H1 (cell line): ENCODE results near the gene MCF2L2. TPM values are rescaled to one million over a fixed set of nuclear protein-coding genes. Genes with fewer than 3 reads are reported as not detected.

Experiments
- CTCF ChIA-PET: fragments of 300-600 bp; sonication (Branson Sonifier 250); formaldehyde crosslinking; loops from one replicate; lab custom pipeline; 2021; ENCODE audit not compliant: partially characterized antibody; lab: Charles Lee
- POLR2A ChIA-PET: fragments of 300-600 bp; sonication (Branson Sonifier 250); formaldehyde crosslinking; loops from one replicate; lab custom pipeline; 2021; ENCODE audit warnings: inconsistent platforms; ENCODE audit not compliant: partially characterized antibody; lab: Charles Lee
- DNase-seq, 2 experiments: peaks; one replicate each; pipeline versions ENCODE4 v3.0.0 to v3.0.0-alpha.2; 2010 to 2022; ENCODE audit warnings: low spot score in 2 of 2, low read depth in 1 of 2, mixed read lengths in 1 of 2
- FAIRE-seq: peaks from 2 replicates; lab custom pipeline; 2011; peaks lifted over from hg19 to GRCh38; lab: Jason Lieb, UNC
- H2AFZ ChIP-seq: 2 replicates; pipeline ENCODE4 v1.8.1; 2012; ENCODE audit warnings: low read length, inconsistent platforms
- H2AK5ac ChIP-seq: 2 replicates; pipeline ENCODE4 v1.6.1; 2013; ENCODE audit warnings: low read depth, low read length
- H2BK120ac ChIP-seq: replicated peaks from 2 replicates; pipeline ENCODE3; 2013; ENCODE audit warnings: low read depth, low read length, inconsistent platforms
- H2BK12ac ChIP-seq: 2 replicates; pipeline ENCODE4 v1.6.1; 2013; ENCODE audit warnings: low read depth, low read length
- H2BK15ac ChIP-seq: 2 replicates; pipeline ENCODE4 v1.6.1; 2013; ENCODE audit warnings: low read length
- H2BK20ac ChIP-seq: 2 replicates; pipeline ENCODE4 v1.6.1; 2013; ENCODE audit warnings: low read length
- H2BK5ac ChIP-seq: 2 replicates; pipeline ENCODE4 v1.6.1; 2013; ENCODE audit warnings: low read depth, low read length
- H3K14ac ChIP-seq: 2 replicates; pipeline ENCODE4 v1.6.1; 2013; ENCODE audit warnings: inconsistent platforms; ENCODE audit not compliant: insufficient read length
- H3K18ac ChIP-seq: 2 replicates; pipeline ENCODE4 v1.6.1; 2013; ENCODE audit warnings: low read length; ENCODE audit errors: extremely low read depth
- H3K23ac ChIP-seq: 2 replicates; pipeline ENCODE4 v1.6.1; 2013; ENCODE audit warnings: inconsistent platforms; ENCODE audit not compliant: insufficient read length
- H3K23me2 ChIP-seq: 2 replicates; pipeline ENCODE4 v1.6.1; 2013; ENCODE audit warnings: low read depth, low read length
- H3K27ac ChIP-seq: 2 replicates; pipeline ENCODE4 v1.6.1; 2011; ENCODE audit warnings: low read depth, low read length, inconsistent platforms
- H3K27me3 ChIP-seq, 4 experiments: replicated peaks in 1 of 4; 1 replicate in 1 of 4; 2 replicates in 3 of 4; pipeline versions ENCODE4 v1.6.1 to v1.8.1; 2011 to 2013; ENCODE audit warnings: low read length in 3 of 4, mild to moderate bottlenecking in 3 of 4, inconsistent platforms in 2 of 4, mixed read lengths in 2 of 4, moderate library complexity in 1 of 4; ENCODE audit not compliant: control insufficient read depth in 3 of 4, insufficient read depth in 3 of 4; ENCODE audit errors: extremely low read depth in 1 of 4
- H3K36me3 ChIP-seq, 4 experiments: 2 replicates each; pipeline versions ENCODE4 v1.6.1 to v1.8.1; 2011 to 2013; ENCODE audit warnings: mild to moderate bottlenecking in 4 of 4, low read length in 3 of 4, moderate library complexity in 2 of 4, control low read depth in 1 of 4, inconsistent platforms in 1 of 4; ENCODE audit not compliant: insufficient read depth in 4 of 4, control insufficient read depth in 2 of 4
- H3K4ac ChIP-seq: replicated peaks from 2 replicates; pipeline ENCODE3; 2013; ENCODE audit warnings: low read length, low read depth, mixed read lengths, inconsistent platforms; ENCODE audit not compliant: insufficient read length
- H3K4me1 ChIP-seq, 4 experiments: replicated peaks in 1 of 4; 1 replicate in 1 of 4; 2 replicates in 3 of 4; pipeline versions ENCODE4 v1.6.1 to v1.8.1; 2011 to 2013; ENCODE audit warnings: low read length in 3 of 4, inconsistent platforms in 2 of 4, mixed read lengths in 1 of 4; ENCODE audit not compliant: insufficient read depth in 4 of 4, control insufficient read depth in 3 of 4
- H3K4me2 ChIP-seq, 2 experiments: 2 replicates each; pipeline versions ENCODE4 v1.6.1 to v1.8.1; 2011 to 2013; ENCODE audit warnings: low read depth in 2 of 2, low read length in 2 of 2, control low read depth in 1 of 2, inconsistent platforms in 1 of 2, mild to moderate bottlenecking in 1 of 2; ENCODE audit not compliant: insufficient read depth in 1 of 2
- H3K4me3 ChIP-seq, 4 experiments: fragments of 200-600, 300-600 bp in 1 of 4; sonication (generic), shearing (Covaris generic), sonication (Bioruptor Twin) in 1 of 4; 2 replicates each; pipeline versions ENCODE4 v1.5.1 to v1.8.1; 2011 to 2016; ENCODE audit warnings: low read length in 4 of 4, low read depth in 3 of 4, control low read depth in 2 of 4, inconsistent platforms in 2 of 4, mild to moderate bottlenecking in 2 of 4, mixed read lengths in 1 of 4, moderate library complexity in 1 of 4; ENCODE audit not compliant: insufficient read depth in 2 of 4; ENCODE audit errors: extremely low read depth in 1 of 4
- H3K56ac ChIP-seq: replicated peaks from 2 replicates; pipeline ENCODE3; 2013; ENCODE audit warnings: low read depth, mild to moderate bottlenecking, mixed read lengths, low read length, inconsistent platforms; ENCODE audit not compliant: insufficient read length
- H3K79me1 ChIP-seq: 2 replicates; pipeline ENCODE4 v1.6.1; 2013; ENCODE audit warnings: low read depth, low read length, control low read depth
- H3K79me2 ChIP-seq, 2 experiments: 2 replicates each; pipeline versions ENCODE4 v1.6.1 to v1.8.1; 2012 to 2013; ENCODE audit warnings: low read length in 2 of 2, mild to moderate bottlenecking in 2 of 2, inconsistent platforms in 1 of 2; ENCODE audit not compliant: insufficient read depth in 2 of 2, control insufficient read depth in 1 of 2
- H3K9ac ChIP-seq, 4 experiments: replicated peaks in 1 of 4; 1 replicate in 1 of 4; 2 replicates in 3 of 4; pipeline versions ENCODE4 v1.6.1 to v1.8.1; 2011 to 2013; ENCODE audit warnings: low read depth in 3 of 4, low read length in 3 of 4, control low read depth in 2 of 4, mild to moderate bottlenecking in 2 of 4, moderate library complexity in 2 of 4, inconsistent platforms in 1 of 4; ENCODE audit errors: extremely low read depth in 1 of 4
- H3K9me3 ChIP-seq, 2 experiments: 2 replicates each; pipeline versions ENCODE4 v1.6.1 to v1.8.1; 2012 to 2013; ENCODE audit warnings: mild to moderate bottlenecking in 2 of 2, moderate library complexity in 2 of 2, control low read depth in 1 of 2, inconsistent platforms in 1 of 2, low read depth in 1 of 2, low read length in 1 of 2, mixed read lengths in 1 of 2; ENCODE audit not compliant: insufficient read depth in 2 of 2
- H4K20me1 ChIP-seq, 2 experiments: replicated peaks in 1 of 2; 2 replicates each; pipeline versions ENCODE3 to v1.8.1; 2011 to 2013; ENCODE audit warnings: inconsistent platforms in 2 of 2, low read length in 2 of 2, mild to moderate bottlenecking in 1 of 2; ENCODE audit not compliant: insufficient read depth in 2 of 2, control insufficient read depth in 1 of 2
- H4K5ac ChIP-seq: 2 replicates; pipeline ENCODE4 v1.6.1; 2013; ENCODE audit warnings: low read length, low read depth, mixed read lengths, inconsistent platforms; ENCODE audit not compliant: insufficient read length
- H4K8ac ChIP-seq: 2 replicates; pipeline ENCODE4 v1.8.0; 2013; ENCODE audit warnings: mild to moderate bottlenecking, moderate library complexity, low read length, inconsistent platforms; ENCODE audit not compliant: insufficient read depth; ENCODE audit errors: extremely low read depth
- H4K91ac ChIP-seq: replicated peaks from 2 replicates; pipeline ENCODE3; 2013; ENCODE audit warnings: low read length, mixed read lengths, inconsistent platforms; ENCODE audit not compliant: insufficient read length
- BCL11A ChIP-seq, 2 experiments: IDR thresholded peaks; one replicate each; pipeline ENCODE4 v1.6.1; 2011; ENCODE audit warnings: low read depth in 2 of 2, low read length in 2 of 2, mild to moderate bottlenecking in 2 of 2
- CBX5 ChIP-seq: fragments of 300-800, 300-1000 bp; sonication (generic); IDR thresholded peaks from 2 replicates; pipeline ENCODE4 v1.7.1; 2016; ENCODE audit warnings: antibody characterized with exemption, low read length, low read depth
- CBX8 ChIP-seq: fragments of 300-800, 300-1000 bp; sonication (generic); IDR thresholded peaks from 2 replicates; pipeline ENCODE4 v1.7.1; 2016; ENCODE audit warnings: low read depth, low read length, borderline replicate concordance
- CHD2 ChIP-seq: IDR thresholded peaks from 2 replicates; pipeline ENCODE4 v1.6.1; 2012; ENCODE audit warnings: low read length, improper control_type of control experiment
- CREB1 ChIP-seq: IDR thresholded peaks from 2 replicates; pipeline ENCODE4 v1.6.1; 2012; ENCODE audit warnings: inconsistent platforms
- CTCF ChIP-seq, 3 experiments: IDR thresholded peaks; 1 replicate in 2 of 3; 2 replicates in 1 of 3; pipeline versions ENCODE4 v1.5.1 to v1.6.1; 2011; ENCODE audit warnings: low read length in 3 of 3, mild to moderate bottlenecking in 3 of 3, inconsistent platforms in 2 of 3, low read depth in 1 of 3, moderate library complexity in 1 of 3; ENCODE audit not compliant: insufficient read depth in 1 of 3; ENCODE audit errors: control extremely low read depth in 1 of 3
- EZH2 ChIP-seq: fragments of 200-600 bp; sonication (generic); IDR thresholded peaks from 2 replicates; pipeline ENCODE4 v1.7.1; 2012; ENCODE audit warnings: low read depth, mild to moderate bottlenecking, moderate library complexity, low read length, inconsistent platforms; ENCODE audit not compliant: severe bottlenecking
- JUN ChIP-seq: IDR thresholded peaks from 2 replicates; pipeline ENCODE4 v1.6.1; 2011; ENCODE audit warnings: low read depth, mild to moderate bottlenecking, improper control_type of control experiment, low read length
- KDM4A ChIP-seq: IDR thresholded peaks from one replicate; pipeline ENCODE4 v1.7.1; 2012; ENCODE audit warnings: low read depth, mild to moderate bottlenecking, moderate library complexity, low read length, inconsistent platforms; ENCODE audit not compliant: severe bottlenecking
- NANOG ChIP-seq: IDR thresholded peaks from 2 replicates; pipeline ENCODE4 v1.6.1; 2011; ENCODE audit warnings: low read length, low read depth, mild to moderate bottlenecking, inconsistent platforms; ENCODE audit not compliant: insufficient read depth, poor library complexity, severe bottlenecking
- PHF8 ChIP-seq: fragments of 200-600 bp; sonication (generic); conservative IDR thresholded peaks from 2 replicates; pipeline ENCODE4 v1.7.1; 2012; ENCODE audit warnings: low read depth, mild to moderate bottlenecking, inconsistent platforms, low read length, moderate library complexity
- SIRT6 ChIP-seq: IDR thresholded peaks from one replicate; pipeline ENCODE4 v1.7.1; 2012; ENCODE audit warnings: low read length, inconsistent platforms
- WGBS, 2 experiments: shearing (Covaris generic) in 1 of 2; methylation state at CpG; one replicate each; pipeline versions ENCODE4 v1.1.6 to v1.1.7; 2013 to 2015; ENCODE audit warnings: low lambda C conversion rate in 2 of 2, mixed read lengths in 2 of 2, inconsistent platforms in 1 of 2, low coverage in 1 of 2, missing lambda C conversion rate in 1 of 2; ENCODE audit not compliant: insufficient replicate concordance in 2 of 2, insufficient coverage in 1 of 2, insufficient read length in 1 of 2; ENCODE audit errors: extremely low coverage in 1 of 2, missing lambda C conversion rate in 1 of 2; 5-methylcytosine and 5-hydroxymethylcytosine counted together
- polyA plus RNA-seq, 7 experiments: library from polyadenylated mRNA; depleted of rRNA in 3 of 7; stranded (reverse) in 5 of 7; unstranded in 2 of 7; fragments of >200 nt in 5 of 7; fragments of 200-250 nt in 2 of 7; gene quantifications; 1 replicate in 5 of 7; 2 replicates in 1 of 7; 4 replicates in 1 of 7; pipeline versions ENCODE4 v1.2.1 to v1.2.3, GENCODE V29; 2011 to 2013; ENCODE audit warnings: missing spikeins in 2 of 7, mixed read lengths in 2 of 7
- total RNA-seq: library from RNA; stranded (reverse); fragmentation: NEBNext Ultra II Directional; extraction: Animal tissue kit (Norgen Biotek cat#: 25700); gene quantifications from 2 replicates; pipeline ENCODE4 v1.2.1, GENCODE V29; 2021

MCF2L2 gene
- total and polyA plus RNA-seq, 2 of the 8 experiments (the other 6 are each of a cell fraction or from before 2014, with no cell fraction given) = 4.1 to 13.7 TPM

- CTCF ChIA-PET = interaction anchor here (1.8 to 8.9 kb wide), 4 partner anchors 13 to 200 kb away, joined by 4 to 222 read pairs (median 16); no protein-coding TSS in a partner anchor
- H4K8ac ChIP-seq = no peak overlapping the region
- no peak overlapping the region for H3K14ac ChIP-seq
- DNase-seq = peak in 1 of 2 experiments; percentile 35
- peaks cover 3% of the 10 kb centered on the region; the same call in 1 of the 2 replicates for H3K23me2 ChIP-seq
- H3K4ac ChIP-seq = no peak overlapping the region
- no peak overlapping the region for H2AK5ac ChIP-seq
- no peak overlapping the region for H2BK15ac ChIP-seq
- FAIRE-seq = no peak
- H2BK120ac ChIP-seq = no peak overlapping the region
- no peak overlapping the region for H2BK20ac ChIP-seq
- no peaks in the 10 kb centered on the region for H4K20me1 ChIP-seq
- no peak overlapping the region for H3K4me2 ChIP-seq
- no peaks in the 10 kb centered on the region for H3K36me3 ChIP-seq
- no peak overlapping the region for H4K91ac ChIP-seq
- H3K27ac ChIP-seq = no peak overlapping the region
- H3K79me1 ChIP-seq = no peaks in the 10 kb centered on the region
- WGBS, 2 experiments = 84% methylated on average over 7 of the region's 7 CpGs; no CpG with 5 or more reads in 1 of the 2 experiments
- no peak overlapping the region for H3K56ac ChIP-seq
- no peaks in the 10 kb centered on the region for H3K79me2 ChIP-seq
- H3K9ac ChIP-seq = no peak overlapping the region
- H3K18ac ChIP-seq = no peak overlapping the region
- H3K4me1 ChIP-seq = peaks cover 0 to 8% (median 1%) of the 10 kb centered on the region in 4 experiments; a peak in 3 of 7 replicates
- H3K27me3 ChIP-seq = peaks cover 0 to 25% (median 20%) of the 10 kb centered on the region in 4 experiments; a peak in 6 of 7 replicates
- H2BK12ac ChIP-seq = no peak overlapping the region
- H3K4me3 ChIP-seq = no peak overlapping the region
- H2AFZ ChIP-seq = no peak overlapping the region
- POLR2A ChIA-PET = no interaction called here
- H2BK5ac ChIP-seq = no peak overlapping the region
- no peak overlapping the region for H4K5ac ChIP-seq
- H3K9me3 ChIP-seq = no peaks in the 10 kb centered on the region
- no peak overlapping the region for H3K23ac ChIP-seq
- no peak for TF ChIP-seq CTCF (IDR thresholded peaks at IDR 0.05; ENCODE audit: control extremely low read depth in 1 of 3, insufficient read depth in 1 of 3, low read depth in 1 of 3, low read length in 3 of 3)
- no peak for TF ChIP-seq CBX5
- no peak for TF ChIP-seq EZH2
- TF ChIP-seq BCL11A (IDR thresholded peaks at IDR 0.05; ENCODE audit: low read depth in 2 of 2, low read length in 2 of 2) = no peak
- TF ChIP-seq CHD2 = no peak
- TF ChIP-seq PHF8 = no peak
- TF ChIP-seq KDM4A = no peak
- TF ChIP-seq CBX8 = no peak
- no peak for TF ChIP-seq CREB1
- TF ChIP-seq NANOG = no peak
- no peak for TF ChIP-seq JUN
- no peak for TF ChIP-seq SIRT6
These were observed 246.3 kb downstream of the MCF2L2 start for GRCh38 chr3:183182073-183182472.
